ENCODE measurements around the gene BTC. TPM values are rescaled to one million over a fixed set of nuclear protein-coding genes. Genes with fewer than 3 reads are reported as not detected.

Gene BTC
- total and polyA plus RNA-seq, 9 of the 15 experiments (the other 6 are each of a cell fraction or from before 2014, with no cell fraction given) = not detected

DNA sequence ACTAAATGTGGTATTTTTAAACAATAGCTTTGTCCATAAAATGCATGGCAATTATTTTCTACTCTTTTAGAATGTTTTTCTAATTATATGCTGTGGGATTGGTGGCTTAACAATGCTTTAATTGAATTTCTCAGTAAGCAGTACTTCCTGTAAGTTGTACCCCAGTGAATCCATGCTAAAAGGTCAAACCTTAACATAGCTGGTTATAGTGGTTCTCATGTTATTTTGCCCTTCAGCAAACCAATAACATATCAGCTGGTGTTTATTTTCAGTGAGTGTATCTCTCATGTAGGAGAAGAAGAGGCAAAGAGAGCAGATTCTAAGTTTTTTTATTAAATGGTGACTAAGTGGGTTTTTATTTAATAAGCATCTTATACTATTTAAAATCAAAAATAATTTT, 41.5 kb downstream of the BTC start:
- Histone ChIP-seq H3K36me3 (ENCODE audit: control insufficient read depth, insufficient read depth, low read length) (no peaks in the 10 kb centered on the region), H3K9me1 (ENCODE audit: control insufficient read depth, insufficient read depth, low read length) (no peaks in the 10 kb centered on the region), H3K27ac (ENCODE audit: extremely low read depth, low read depth, low read length) (no peak overlapping the region), H3K9ac (ENCODE audit: insufficient read depth in 1 of 2, low read depth in 2 of 2, low read length in 2 of 2) (no peak overlapping the region), H3K9me3 (replicated peaks; ENCODE audit: control insufficient read depth, insufficient read depth, low read depth, low read length) (no peaks in the 10 kb centered on the region), H3K4me3 (no peak overlapping the region), H3K27me3 (ENCODE audit: control insufficient read depth in 2 of 2, insufficient read depth in 2 of 2, low read length in 2 of 2) (peaks cover 12 to 13% of the 10 kb centered on the region in 2 experiments; a peak in 4 of 5 replicates), H3K79me2 (ENCODE audit: control insufficient read depth, insufficient read depth, low read length) (no peaks in the 10 kb centered on the region), H2AFZ (ENCODE audit: low read depth, low read length) (no peak overlapping the region), H4K20me1 (replicated peaks; ENCODE audit: control insufficient read depth, insufficient read depth, low read length) (no peaks in the 10 kb centered on the region), H3K4me2 (ENCODE audit: insufficient read depth, low read length) (no peak overlapping the region), H3K4me1 (replicated peaks in 1 of 2; ENCODE audit: control insufficient read depth in 2 of 2, insufficient read depth in 2 of 2, low read length in 2 of 2) (no peaks in the 10 kb centered on the region)
- DNase-seq (ENCODE audit: extremely low read depth in 1 of 4, low spot score in 3 of 4) (no peak), ATAC-seq (no peak), FAIRE-seq (no peak)
- intact Hi-C loops (cut with micrococcal nuclease) = no loop called here
- in situ Hi-C loops (cut with MboI) = no loop called here
- no TSS peak for BruUV-seq (replicated peaks)
- ChIA-PET CTCF (ENCODE audit: low intra/inter-chr PET ratio) (no interaction called here), POLR2A (interaction anchor here (0.6 kb wide), 1 partner anchor 715 kb away, joined by 3 read pairs; no protein-coding TSS in a partner anchor)
- TF ChIP-seq GTF2F1 (IDR thresholded peaks at IDR 0.05; ENCODE audit: low read depth, low read length) (no peak), ZBTB17 (CRISPR knock-in tag; IDR thresholded peaks at IDR 0.05) (no peak), ZNF699 (CRISPR knock-in tag; IDR thresholded peaks at IDR 0.05; ENCODE audit: insufficient replicate concordance) (no peak), NFE2 (IDR thresholded peaks at IDR 0.05; ENCODE audit: low read depth) (no peak), RFX5 (IDR thresholded peaks at IDR 0.05; ENCODE audit: low read depth, low read length) (no peak), SIN3A (IDR thresholded peaks at IDR 0.05; ENCODE audit: borderline replicate concordance in 2 of 2, control insufficient read depth in 1 of 2, low read depth in 2 of 2, low read length in 2 of 2) (no peak), TOE1 (IDR thresholded peaks at IDR 0.05; ENCODE audit: borderline replicate concordance) (no peak), TOE1 (CRISPR knock-in tag; IDR thresholded peaks at IDR 0.05; ENCODE audit: borderline replicate concordance, low read depth) (no peak)
- TF ChIP-seq, protein P1, sequence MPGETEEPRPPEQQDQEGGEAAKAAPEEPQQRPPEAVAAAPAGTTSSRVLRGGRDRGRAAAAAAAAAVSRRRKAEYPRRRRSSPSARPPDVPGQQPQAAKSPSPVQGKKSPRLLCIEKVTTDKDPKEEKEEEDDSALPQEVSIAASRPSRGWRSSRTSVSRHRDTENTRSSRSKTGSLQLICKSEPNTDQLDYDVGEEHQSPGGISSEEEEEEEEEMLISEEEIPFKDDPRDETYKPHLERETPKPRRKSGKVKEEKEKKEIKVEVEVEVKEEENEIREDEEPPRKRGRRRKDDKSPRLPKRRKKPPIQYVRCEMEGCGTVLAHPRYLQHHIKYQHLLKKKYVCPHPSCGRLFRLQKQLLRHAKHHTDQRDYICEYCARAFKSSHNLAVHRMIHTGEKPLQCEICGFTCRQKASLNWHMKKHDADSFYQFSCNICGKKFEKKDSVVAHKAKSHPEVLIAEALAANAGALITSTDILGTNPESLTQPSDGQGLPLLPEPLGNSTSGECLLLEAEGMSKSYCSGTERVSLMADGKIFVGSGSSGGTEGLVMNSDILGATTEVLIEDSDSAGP (CRISPR knock-in tag; IDR thresholded peaks at IDR 0.05) = no peak
- TF ChIP-seq, protein P2, sequence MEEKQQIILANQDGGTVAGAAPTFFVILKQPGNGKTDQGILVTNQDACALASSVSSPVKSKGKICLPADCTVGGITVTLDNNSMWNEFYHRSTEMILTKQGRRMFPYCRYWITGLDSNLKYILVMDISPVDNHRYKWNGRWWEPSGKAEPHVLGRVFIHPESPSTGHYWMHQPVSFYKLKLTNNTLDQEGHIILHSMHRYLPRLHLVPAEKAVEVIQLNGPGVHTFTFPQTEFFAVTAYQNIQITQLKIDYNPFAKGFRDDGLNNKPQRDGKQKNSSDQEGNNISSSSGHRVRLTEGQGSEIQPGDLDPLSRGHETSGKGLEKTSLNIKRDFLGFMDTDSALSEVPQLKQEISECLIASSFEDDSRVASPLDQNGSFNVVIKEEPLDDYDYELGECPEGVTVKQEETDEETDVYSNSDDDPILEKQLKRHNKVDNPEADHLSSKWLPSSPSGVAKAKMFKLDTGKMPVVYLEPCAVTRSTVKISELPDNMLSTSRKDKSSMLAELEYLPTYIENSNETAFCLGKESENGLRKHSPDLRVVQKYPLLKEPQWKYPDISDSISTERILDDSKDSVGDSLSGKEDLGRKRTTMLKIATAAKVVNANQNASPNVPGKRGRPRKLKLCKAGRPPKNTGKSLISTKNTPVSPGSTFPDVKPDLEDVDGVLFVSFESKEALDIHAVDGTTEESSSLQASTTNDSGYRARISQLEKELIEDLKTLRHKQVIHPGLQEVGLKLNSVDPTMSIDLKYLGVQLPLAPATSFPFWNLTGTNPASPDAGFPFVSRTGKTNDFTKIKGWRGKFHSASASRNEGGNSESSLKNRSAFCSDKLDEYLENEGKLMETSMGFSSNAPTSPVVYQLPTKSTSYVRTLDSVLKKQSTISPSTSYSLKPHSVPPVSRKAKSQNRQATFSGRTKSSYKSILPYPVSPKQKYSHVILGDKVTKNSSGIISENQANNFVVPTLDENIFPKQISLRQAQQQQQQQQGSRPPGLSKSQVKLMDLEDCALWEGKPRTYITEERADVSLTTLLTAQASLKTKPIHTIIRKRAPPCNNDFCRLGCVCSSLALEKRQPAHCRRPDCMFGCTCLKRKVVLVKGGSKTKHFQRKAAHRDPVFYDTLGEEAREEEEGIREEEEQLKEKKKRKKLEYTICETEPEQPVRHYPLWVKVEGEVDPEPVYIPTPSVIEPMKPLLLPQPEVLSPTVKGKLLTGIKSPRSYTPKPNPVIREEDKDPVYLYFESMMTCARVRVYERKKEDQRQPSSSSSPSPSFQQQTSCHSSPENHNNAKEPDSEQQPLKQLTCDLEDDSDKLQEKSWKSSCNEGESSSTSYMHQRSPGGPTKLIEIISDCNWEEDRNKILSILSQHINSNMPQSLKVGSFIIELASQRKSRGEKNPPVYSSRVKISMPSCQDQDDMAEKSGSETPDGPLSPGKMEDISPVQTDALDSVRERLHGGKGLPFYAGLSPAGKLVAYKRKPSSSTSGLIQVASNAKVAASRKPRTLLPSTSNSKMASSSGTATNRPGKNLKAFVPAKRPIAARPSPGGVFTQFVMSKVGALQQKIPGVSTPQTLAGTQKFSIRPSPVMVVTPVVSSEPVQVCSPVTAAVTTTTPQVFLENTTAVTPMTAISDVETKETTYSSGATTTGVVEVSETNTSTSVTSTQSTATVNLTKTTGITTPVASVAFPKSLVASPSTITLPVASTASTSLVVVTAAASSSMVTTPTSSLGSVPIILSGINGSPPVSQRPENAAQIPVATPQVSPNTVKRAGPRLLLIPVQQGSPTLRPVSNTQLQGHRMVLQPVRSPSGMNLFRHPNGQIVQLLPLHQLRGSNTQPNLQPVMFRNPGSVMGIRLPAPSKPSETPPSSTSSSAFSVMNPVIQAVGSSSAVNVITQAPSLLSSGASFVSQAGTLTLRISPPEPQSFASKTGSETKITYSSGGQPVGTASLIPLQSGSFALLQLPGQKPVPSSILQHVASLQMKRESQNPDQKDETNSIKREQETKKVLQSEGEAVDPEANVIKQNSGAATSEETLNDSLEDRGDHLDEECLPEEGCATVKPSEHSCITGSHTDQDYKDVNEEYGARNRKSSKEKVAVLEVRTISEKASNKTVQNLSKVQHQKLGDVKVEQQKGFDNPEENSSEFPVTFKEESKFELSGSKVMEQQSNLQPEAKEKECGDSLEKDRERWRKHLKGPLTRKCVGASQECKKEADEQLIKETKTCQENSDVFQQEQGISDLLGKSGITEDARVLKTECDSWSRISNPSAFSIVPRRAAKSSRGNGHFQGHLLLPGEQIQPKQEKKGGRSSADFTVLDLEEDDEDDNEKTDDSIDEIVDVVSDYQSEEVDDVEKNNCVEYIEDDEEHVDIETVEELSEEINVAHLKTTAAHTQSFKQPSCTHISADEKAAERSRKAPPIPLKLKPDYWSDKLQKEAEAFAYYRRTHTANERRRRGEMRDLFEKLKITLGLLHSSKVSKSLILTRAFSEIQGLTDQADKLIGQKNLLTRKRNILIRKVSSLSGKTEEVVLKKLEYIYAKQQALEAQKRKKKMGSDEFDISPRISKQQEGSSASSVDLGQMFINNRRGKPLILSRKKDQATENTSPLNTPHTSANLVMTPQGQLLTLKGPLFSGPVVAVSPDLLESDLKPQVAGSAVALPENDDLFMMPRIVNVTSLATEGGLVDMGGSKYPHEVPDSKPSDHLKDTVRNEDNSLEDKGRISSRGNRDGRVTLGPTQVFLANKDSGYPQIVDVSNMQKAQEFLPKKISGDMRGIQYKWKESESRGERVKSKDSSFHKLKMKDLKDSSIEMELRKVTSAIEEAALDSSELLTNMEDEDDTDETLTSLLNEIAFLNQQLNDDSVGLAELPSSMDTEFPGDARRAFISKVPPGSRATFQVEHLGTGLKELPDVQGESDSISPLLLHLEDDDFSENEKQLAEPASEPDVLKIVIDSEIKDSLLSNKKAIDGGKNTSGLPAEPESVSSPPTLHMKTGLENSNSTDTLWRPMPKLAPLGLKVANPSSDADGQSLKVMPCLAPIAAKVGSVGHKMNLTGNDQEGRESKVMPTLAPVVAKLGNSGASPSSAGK (IDR thresholded peaks at IDR 0.05) = no peak
